ENCODE measurements around the gene SNX10.

DNA sequence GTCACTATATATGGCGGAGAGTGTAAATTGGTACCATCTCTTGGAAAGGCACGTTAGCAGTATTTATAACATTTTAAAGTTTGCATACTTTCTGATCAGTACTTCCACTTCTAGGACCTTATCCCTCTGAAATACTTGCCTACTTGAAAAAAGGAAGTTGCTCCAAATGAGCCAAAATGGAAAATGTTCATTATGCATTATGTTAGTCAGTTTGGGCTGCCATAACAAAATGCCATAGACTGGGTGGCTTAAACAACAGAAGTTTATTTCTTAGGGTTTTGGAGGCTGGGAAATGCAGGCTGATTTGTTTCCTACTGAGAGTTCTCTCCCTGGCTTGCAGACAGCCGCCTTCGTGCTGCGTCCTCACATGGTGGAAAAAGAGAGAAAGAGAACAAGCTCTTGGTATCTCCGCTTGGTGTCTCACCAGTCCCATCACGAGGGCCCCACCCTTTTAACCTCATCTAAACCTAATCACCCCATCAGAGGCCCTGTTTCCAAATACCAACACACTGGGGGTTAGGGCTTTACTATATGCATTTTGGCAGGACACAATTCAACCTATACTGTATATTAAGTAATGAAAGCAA lies 6.9 kb downstream of the SNX10 start:
- TF ChIP-seq, protein P1, sequence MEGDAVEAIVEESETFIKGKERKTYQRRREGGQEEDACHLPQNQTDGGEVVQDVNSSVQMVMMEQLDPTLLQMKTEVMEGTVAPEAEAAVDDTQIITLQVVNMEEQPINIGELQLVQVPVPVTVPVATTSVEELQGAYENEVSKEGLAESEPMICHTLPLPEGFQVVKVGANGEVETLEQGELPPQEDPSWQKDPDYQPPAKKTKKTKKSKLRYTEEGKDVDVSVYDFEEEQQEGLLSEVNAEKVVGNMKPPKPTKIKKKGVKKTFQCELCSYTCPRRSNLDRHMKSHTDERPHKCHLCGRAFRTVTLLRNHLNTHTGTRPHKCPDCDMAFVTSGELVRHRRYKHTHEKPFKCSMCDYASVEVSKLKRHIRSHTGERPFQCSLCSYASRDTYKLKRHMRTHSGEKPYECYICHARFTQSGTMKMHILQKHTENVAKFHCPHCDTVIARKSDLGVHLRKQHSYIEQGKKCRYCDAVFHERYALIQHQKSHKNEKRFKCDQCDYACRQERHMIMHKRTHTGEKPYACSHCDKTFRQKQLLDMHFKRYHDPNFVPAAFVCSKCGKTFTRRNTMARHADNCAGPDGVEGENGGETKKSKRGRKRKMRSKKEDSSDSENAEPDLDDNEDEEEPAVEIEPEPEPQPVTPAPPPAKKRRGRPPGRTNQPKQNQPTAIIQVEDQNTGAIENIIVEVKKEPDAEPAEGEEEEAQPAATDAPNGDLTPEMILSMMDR (conservative IDR thresholded peaks at IDR 0.05 in 1 of 2, IDR thresholded peaks at IDR 0.05 in 1 of 2; ENCODE audit: low read depth in 1 of 2, low read length in 2 of 2), result no peak
- TF ChIP-seq EZH2 (IDR thresholded peaks at IDR 0.05; ENCODE audit: low read length, missing control alignments), result no peak

Measured in fibroblast of lung (primary cell).